NCI-H524 treated with DMSO at 0.1 percent for 48 hours (cell line): Measurements from ENCODE around the gene RPGR.

Source experiments
- DNase-seq: peaks from one replicate; lab custom pipeline; 2025; lab: John Stamatoyannopoulos, UW

The RPGR gene

GRCh38 chrX:38262715-38263620 is 64.3 kb downstream of the RPGR start:
- no peak for DNase-seq

- no peak for DNase-seq
Observed at GRCh38 chrX:38260231-38260630, 67.1 kb downstream of the RPGR start.

GRCh38 chrX:38256019-38256418 is 71.3 kb downstream of the RPGR start:
- DNase-seq: no peak

- no peak for DNase-seq
Observed at GRCh38 chrX:38249965-38250364, 77.3 kb downstream of the RPGR start.

GRCh38 chrX:38247051-38247450 is 80.3 kb downstream of the RPGR start:
- no peak for DNase-seq

DNA sequence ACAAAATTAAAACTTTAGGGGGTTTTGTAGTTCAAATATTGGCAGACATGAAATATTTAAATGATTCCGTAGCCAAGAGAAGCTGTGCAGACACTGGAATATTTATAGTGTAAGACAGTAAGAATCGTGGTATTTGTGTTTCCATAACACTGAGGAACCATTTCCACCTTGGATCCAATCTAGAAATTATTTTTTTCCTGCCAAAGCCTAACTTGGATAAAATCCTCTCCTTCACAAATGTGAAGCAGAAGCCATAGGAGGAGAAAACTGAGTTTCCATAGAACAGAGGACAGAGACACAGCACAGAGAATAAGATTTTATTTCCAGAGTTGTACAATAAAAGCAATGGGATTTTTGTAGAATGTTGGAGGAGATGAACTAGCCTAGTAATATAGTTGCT is 86.8 kb downstream of the RPGR start:
- no peak for DNase-seq

DNA sequence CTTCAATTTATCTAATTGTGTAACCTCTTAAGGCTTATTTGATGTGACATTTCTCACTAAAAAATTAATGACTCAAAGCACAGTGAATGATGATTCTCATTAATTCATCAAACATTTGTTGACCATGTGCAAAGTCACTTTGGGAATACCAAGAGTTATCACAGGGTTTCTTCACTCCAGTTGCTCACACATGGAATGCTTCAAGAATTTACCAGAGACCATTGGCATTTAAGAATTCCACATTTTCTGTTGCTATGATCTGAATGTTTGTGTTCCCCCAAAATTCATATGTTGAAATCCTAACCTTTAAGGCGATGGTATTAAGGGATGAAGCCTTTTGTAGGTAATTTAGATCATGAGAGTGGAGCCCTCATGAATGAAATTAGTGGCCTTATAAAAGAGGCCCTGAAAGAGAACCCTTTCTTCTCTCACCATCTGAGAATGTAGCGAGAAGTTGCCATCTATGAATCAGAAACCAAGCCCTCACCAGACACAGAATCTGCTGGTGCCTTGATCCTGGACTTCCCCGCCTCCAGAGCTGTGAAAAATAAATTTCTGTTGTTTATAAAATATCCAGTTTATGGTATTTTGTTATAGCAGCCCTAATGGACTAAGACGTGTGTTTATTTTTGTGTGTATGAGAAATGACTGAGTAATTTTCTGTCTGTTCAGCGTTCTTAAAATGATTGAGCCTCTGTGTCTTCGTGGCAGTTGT is 90.3 kb downstream of the RPGR start:
- no peak for DNase-seq

- DNase-seq: no peak
Observed at GRCh38 chrX:38233891-38234667, 93.2 kb downstream of the RPGR start.

GRCh38 chrX:38232079-38232686 is 95.1 kb downstream of the RPGR start:
- no peak for DNase-seq

DNA sequence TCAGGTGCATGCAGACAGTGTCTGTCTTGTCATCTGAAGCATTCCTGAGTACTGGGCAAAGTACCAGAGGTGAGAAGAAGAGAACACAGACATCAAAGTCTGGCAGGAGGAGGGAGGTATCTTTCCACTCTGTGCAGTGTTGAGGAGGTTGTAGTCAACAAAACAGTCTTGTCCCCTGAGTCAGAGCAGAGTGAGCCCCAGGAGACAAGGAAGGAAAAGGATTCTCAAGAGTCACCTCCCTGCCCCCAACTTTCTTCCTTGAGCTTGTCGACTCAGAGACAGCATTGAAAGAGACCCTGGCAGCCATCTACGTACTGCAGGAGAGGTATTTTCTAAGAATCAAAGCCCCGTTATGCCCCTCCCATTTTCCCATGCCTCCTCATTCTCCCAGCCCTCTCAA is 102.2 kb downstream of the RPGR start:
- no peak for DNase-seq

- DNase-seq: no peak
Observed at GRCh38 chrX:38224160-38224559, 103.1 kb downstream of the RPGR start.

DNA sequence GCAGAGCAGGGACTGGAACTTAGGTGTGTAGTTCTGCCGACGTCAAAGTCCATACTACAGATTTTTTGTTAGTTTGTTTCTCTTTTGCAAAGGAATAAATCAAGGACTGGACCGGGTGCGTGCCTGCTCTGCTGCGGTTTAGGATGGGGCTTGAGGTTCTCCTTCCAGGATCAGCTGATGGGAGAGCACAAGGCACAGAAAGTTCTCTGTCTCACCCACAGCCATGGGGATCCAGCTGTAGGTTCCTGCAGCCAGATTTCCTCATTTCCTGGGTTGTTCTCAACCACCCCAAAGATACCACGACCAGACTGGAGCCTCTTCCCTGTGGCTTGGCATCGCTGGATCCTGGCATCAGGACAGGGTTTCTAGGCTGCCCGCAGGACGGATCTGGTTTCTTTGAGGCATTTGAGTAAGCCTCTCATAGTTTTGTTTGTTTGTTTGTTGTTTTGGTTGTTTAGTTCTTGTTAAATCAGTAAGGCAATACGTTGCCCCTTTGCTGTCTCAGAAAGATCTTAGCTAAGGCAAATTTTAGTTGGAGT is 105.8 kb downstream of the RPGR start:
- DNase-seq: no peak

GRCh38 chrX:38220415-38221390 is 106.6 kb downstream of the RPGR start, which contains the start of gene SRPX:
Gene SRPX, minus strand, starts transcription at chrX:38220871. Its CDS starts 79 bp downstream, at chrX:38220792.
- DNase-seq: no peak

GRCh38 chrX:38220024-38220414 is 107.3 kb downstream of the RPGR start:
- peak; percentile 65 for DNase-seq
